Right atrium auricular region (tissue), 2 donors: Measurements from ENCODE around the gene DOCK1. TPM values are rescaled to one million over a fixed set of nuclear protein-coding genes. Genes with fewer than 3 reads are reported as not detected.

Source experiments
- DNase-seq: peaks from one replicate; pipeline ENCODE4 v3.0.0-alpha.2; 2019; ENCODE audit warnings: low spot score
- H3K27ac ChIP-seq, 2 donors: fragments of 200-600 bp; sonication (generic); 1 replicate in 1 of 2; 2 replicates in 1 of 2; pipeline ENCODE4 v1.5.1; 2016 to 2019
- H3K27me3 ChIP-seq, 2 donors: fragments of 200-600 bp; sonication (generic); one replicate each; pipeline versions ENCODE4 v1.5.1 to v1.6.0; 2017 to 2019
- H3K36me3 ChIP-seq: fragments of 200-600 bp; sonication (generic); one replicate; pipeline ENCODE4 v1.5.1; 2016
- H3K4me1 ChIP-seq, 2 donors: fragments of 200-600 bp; sonication (generic); one replicate each; pipeline versions ENCODE4 v1.5.1 to v1.6.0; 2017 to 2019
- H3K4me3 ChIP-seq, 2 donors: fragments of 200-600 bp; sonication (generic); 1 replicate in 1 of 2; 2 replicates in 1 of 2; pipeline ENCODE4 v1.5.1; 2017 to 2019; ENCODE audit warnings: mild to moderate bottlenecking in 1 of 2, moderate library complexity in 1 of 2
- H3K9me3 ChIP-seq, 2 donors: fragments of 200-600 bp; sonication (generic); one replicate each; pipeline ENCODE4 v1.5.1; 2019
- CTCF ChIP-seq, 2 donors: fragments of 200-600 bp; sonication (generic); IDR thresholded peaks; one replicate each; pipeline ENCODE4 v1.5.1; 2019; ENCODE audit warnings: antibody characterized with exemption in 2 of 2
- total RNA-seq, 2 donors: library from RNA; depleted of rRNA; stranded (reverse); fragments of >200 nt; gene quantifications; one replicate each; pipeline ENCODE4 v1.1.0, GENCODE V29; 2016

DOCK1 gene
- total RNA-seq, 2 donors from 2014 or later: 13.0 to 16.8 TPM

GRCh38 chr10:127236266-127236665, 331.0 kb downstream of the DOCK1 start:
- Histone ChIP-seq H3K4me3 (no peak overlapping the region), H3K27ac (no peak overlapping the region), H3K4me1 (no peaks in the 10 kb centered on the region), H3K27me3 (no peaks in the 10 kb centered on the region), H3K9me3 (no peaks in the 10 kb centered on the region), H3K36me3 (no peaks in the 10 kb centered on the region)
- TF ChIP-seq CTCF (IDR thresholded peaks at IDR 0.05): no peak
- no peak for DNase-seq

- no peak for TF ChIP-seq CTCF (IDR thresholded peaks at IDR 0.05)
- Histone ChIP-seq H3K9me3 (no peaks in the 10 kb centered on the region), H3K27me3 (no peaks in the 10 kb centered on the region), H3K27ac (no peak overlapping the region), H3K36me3 (no peaks in the 10 kb centered on the region), H3K4me3 (no peak overlapping the region), H3K4me1 (no peaks in the 10 kb centered on the region)
- no peak for DNase-seq
Measured at GRCh38 chr10:127242914-127243313, 337.7 kb downstream of the DOCK1 start.

GRCh38 chr10:127243490-127244272, 338.5 kb downstream of the DOCK1 start:
- no peak overlapping the region for H3K27ac ChIP-seq
- no peaks in the 10 kb centered on the region for H3K27me3 ChIP-seq
- no peaks in the 10 kb centered on the region for H3K4me1 ChIP-seq
- H3K36me3 ChIP-seq: no peaks in the 10 kb centered on the region
- H3K9me3 ChIP-seq: no peaks in the 10 kb centered on the region
- TF ChIP-seq CTCF (IDR thresholded peaks at IDR 0.05): peak; percentile 14 to 54
- no peak overlapping the region for H3K4me3 ChIP-seq
- no peak for DNase-seq

- no peak for TF ChIP-seq CTCF (IDR thresholded peaks at IDR 0.05)
- H3K4me3 ChIP-seq: no peak overlapping the region
- no peaks in the 10 kb centered on the region for H3K36me3 ChIP-seq
- no peak overlapping the region for H3K27ac ChIP-seq
- H3K9me3 ChIP-seq: no peaks in the 10 kb centered on the region
- H3K27me3 ChIP-seq: no peaks in the 10 kb centered on the region
- DNase-seq: no peak
- no peaks in the 10 kb centered on the region for H3K4me1 ChIP-seq
Measured at GRCh38 chr10:127245456-127245855, 340.2 kb downstream of the DOCK1 start.

- H3K36me3 ChIP-seq: no peaks in the 10 kb centered on the region
- no peaks in the 10 kb centered on the region for H3K27me3 ChIP-seq
- no peak for TF ChIP-seq CTCF (IDR thresholded peaks at IDR 0.05)
- DNase-seq: no peak
- H3K9me3 ChIP-seq: no peaks in the 10 kb centered on the region
- H3K27ac ChIP-seq: no peak overlapping the region
- H3K4me1 ChIP-seq: no peaks in the 10 kb centered on the region
- no peak overlapping the region for H3K4me3 ChIP-seq
Measured at GRCh38 chr10:127250031-127250430, 344.8 kb downstream of the DOCK1 start.

- Histone ChIP-seq H3K4me1 (no peaks in the 10 kb centered on the region), H3K27ac (no peak overlapping the region), H3K4me3 (no peak overlapping the region), H3K27me3 (no peaks in the 10 kb centered on the region), H3K9me3 (no peaks in the 10 kb centered on the region), H3K36me3 (peaks cover 7% of the 10 kb centered on the region)
- no peak for DNase-seq
- no peak for TF ChIP-seq CTCF (IDR thresholded peaks at IDR 0.05)
Measured at GRCh38 chr10:127252818-127253217, 347.6 kb downstream of the DOCK1 start.
